Astrocyte of the hippocampus (primary cell): ENCODE results near the gene PTGES2.
A peak's percentile ranks its signal among the peaks of the same experiment; 100 is the strongest.

Experiments used
- DNase-seq: peaks from one replicate; pipeline ENCODE4 v3.0.0; 2011; ENCODE audit warnings: low read depth, low spot score

PTGES2 gene

GRCh38 chr9:128153060-128153946 lies 25.8 kb upstream of the PTGES2 start:
- DNase-seq: no peak

- no peak for DNase-seq
Observed at GRCh38 chr9:128152133-128153059, 24.9 kb upstream of the PTGES2 start.

- no peak for DNase-seq
Observed at GRCh38 chr9:128151309-128152132, 24.0 kb upstream of the PTGES2 start.

GRCh38 chr9:128150594-128151308 lies 23.2 kb upstream of the PTGES2 start:
- no peak for DNase-seq

GRCh38 chr9:128149951-128150593 lies 22.5 kb upstream of the PTGES2 start:
- DNase-seq: no peak

GRCh38 chr9:128149001-128149701 lies 21.6 kb upstream of the PTGES2 start, which contains the start of gene LCN2:
LCN2 (plus strand) TSS chr9:128149453; CDS start chr9:128149526, 73 bp downstream.
- peak; percentile 67 for DNase-seq

GRCh38 chr9:128148509-128149000 lies 21.0 kb upstream of the PTGES2 start:
- DNase-seq: no peak

GRCh38 chr9:128146591-128147120 lies 19.1 kb upstream of the PTGES2 start:
- DNase-seq: no peak

- DNase-seq: no peak
Observed at GRCh38 chr9:128145951-128146351, 18.4 kb upstream of the PTGES2 start.

GRCh38 chr9:128145536-128145935 lies 18.0 kb upstream of the PTGES2 start:
- no peak for DNase-seq

- no peak for DNase-seq
Observed at GRCh38 chr9:128144239-128145181, 17.0 kb upstream of the PTGES2 start.

GRCh38 chr9:128143525-128144238 lies 16.2 kb upstream of the PTGES2 start:
- no peak for DNase-seq

GRCh38 chr9:128142596-128142995 lies 15.1 kb upstream of the PTGES2 start:
- no peak for DNase-seq

GRCh38 chr9:128142061-128142460 lies 14.5 kb upstream of the PTGES2 start:
- DNase-seq: no peak

- no peak for DNase-seq
Observed at GRCh38 chr9:128141604-128142003, 14.1 kb upstream of the PTGES2 start.

- no peak for DNase-seq
Observed at GRCh38 chr9:128139621-128140020, 12.1 kb upstream of the PTGES2 start.

GRCh38 chr9:128138001-128138400 lies 10.5 kb upstream of the PTGES2 start:
- no peak for DNase-seq
